ENCODE results near the gene MAN2A1.

Gene MAN2A1

DNA sequence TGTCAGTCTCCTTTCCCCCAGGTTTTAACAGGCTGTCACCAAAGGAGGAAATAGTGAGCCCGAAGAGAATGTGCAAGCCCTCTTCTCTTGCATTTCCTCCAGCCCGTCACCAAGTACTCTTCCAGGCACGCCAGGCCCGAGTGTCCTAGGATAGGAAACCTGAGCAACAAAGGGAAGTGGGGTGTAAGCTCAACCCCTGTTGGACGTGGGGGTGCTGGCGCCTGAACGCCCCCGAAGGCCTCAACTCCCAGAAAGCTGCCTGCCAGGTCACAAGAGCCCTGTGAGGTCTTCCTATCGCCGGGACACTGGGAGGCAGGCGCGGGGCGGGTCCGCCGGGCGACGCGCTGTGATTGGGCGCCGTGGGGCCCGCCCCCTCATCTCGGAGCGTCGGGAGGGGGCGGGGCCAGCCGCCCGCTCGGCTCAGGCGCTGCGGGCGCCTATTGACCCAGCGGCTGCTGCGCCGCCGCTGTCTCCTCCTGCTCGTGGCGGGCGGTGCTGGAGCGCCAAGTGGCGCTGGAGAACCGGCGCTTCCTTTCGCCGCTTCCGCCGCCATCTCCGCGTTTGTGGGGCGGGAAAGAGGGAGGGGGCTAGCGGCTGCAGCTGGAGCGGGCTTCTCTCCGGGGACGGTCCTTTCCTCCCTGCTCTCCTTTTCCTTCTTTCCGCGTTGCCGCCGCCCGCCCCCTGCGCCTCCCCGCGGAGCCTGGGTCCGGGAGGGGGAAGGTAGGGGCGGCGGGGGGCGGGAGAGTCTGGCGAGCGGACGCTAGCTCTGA lies 572 bp upstream of the MAN2A1 start:
- Histone ChIP-seq H3K4me1 (ENCODE audit: control insufficient read depth, insufficient read depth, low read length) (peaks cover 12% of the 10 kb centered on the region), H3K9ac (ENCODE audit: low read length) (peak overlapping the region; percentile 50), H3K36me3 (ENCODE audit: control insufficient read depth, insufficient read depth, low read length) (no peaks in the 10 kb centered on the region), H3K27me3 (ENCODE audit: control insufficient read depth, insufficient read depth, low read length) (no peaks in the 10 kb centered on the region), H3K4me3 (ENCODE audit: low read length) (peak overlapping the region; percentile 86), H3K27ac (ENCODE audit: low read depth, low read length) (peak overlapping the region; percentile 83)

DNA sequence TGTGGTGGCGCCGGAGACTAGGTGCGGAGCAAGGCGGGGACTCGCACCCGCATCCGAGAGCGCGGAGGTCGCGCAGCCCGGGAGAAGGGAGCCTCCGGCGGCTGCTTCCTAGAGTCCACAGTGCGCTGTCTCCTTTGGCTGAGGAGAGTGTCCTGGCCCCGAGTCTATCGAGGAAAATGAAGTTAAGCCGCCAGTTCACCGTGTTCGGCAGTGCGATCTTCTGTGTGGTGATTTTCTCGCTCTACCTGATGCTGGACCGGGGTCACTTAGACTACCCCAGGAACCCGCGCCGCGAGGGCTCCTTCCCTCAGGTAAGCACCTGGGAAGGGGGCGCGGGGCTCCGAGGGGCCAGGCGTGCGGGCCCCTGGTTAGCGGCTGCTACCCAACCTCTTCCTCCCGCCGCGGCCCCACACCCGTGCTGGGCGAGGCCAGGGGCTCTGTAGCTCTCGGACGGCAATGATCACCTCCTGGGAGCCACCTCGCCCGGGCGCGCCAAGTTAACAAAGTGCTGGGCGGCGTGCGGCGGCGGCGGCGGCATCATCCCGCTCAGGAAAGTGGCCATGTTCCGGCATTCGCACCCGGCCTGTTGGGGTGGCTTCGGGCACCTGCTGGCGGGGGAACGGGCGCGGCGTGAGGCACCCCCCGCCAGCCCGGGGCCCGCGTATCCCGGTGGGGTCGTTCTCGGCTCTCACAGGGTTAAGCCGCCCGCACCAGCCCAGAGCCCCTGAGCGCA lies 681 bp downstream of the MAN2A1 start:
- peak overlapping the region; percentile 86 for H3K9ac ChIP-seq (ENCODE audit: low read length)
- H3K27me3 ChIP-seq (ENCODE audit: control insufficient read depth, insufficient read depth, low read length) = no peaks in the 10 kb centered on the region
- H3K4me3 ChIP-seq (ENCODE audit: low read length) = peak overlapping the region; percentile 86
- no peaks in the 10 kb centered on the region for H3K36me3 ChIP-seq (ENCODE audit: control insufficient read depth, insufficient read depth, low read length)
- H3K27ac ChIP-seq (ENCODE audit: low read depth, low read length) = peak overlapping the region; percentile 83
- H3K4me1 ChIP-seq (ENCODE audit: control insufficient read depth, insufficient read depth, low read length) = peaks cover 16% of the 10 kb centered on the region

DNA sequence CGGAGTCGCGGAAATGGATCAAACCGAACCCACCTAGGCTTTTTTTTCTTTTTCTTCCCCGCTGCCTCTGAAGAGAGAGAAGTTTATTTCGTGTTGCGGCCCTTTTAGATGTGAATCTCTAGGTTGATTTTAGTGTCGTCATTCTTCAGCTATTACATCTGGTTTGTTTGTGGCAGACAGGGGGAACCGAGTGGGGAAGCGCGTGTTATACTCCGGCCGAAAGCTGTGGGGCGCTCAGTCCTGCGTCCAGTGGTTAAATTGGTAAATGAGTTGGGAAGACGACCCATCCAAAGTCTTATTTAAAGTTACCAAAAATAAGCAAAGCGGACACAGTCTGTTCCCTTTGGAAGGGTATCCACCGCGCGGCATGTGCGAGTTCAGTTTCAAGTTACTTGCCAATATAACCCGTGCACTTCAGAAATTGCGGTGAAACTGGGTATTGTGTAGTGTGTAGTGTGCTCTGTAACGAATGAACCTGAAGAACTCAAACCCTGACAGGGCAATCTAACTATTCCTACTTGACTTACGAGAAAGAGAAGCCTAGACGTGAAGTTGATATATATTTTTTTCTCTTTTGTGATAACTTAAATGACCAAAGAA lies 1.3 kb downstream of the MAN2A1 start:
- Histone ChIP-seq H3K36me3 (ENCODE audit: control insufficient read depth, insufficient read depth, low read length) (no peaks in the 10 kb centered on the region), H3K27ac (ENCODE audit: low read depth, low read length) (peak overlapping the region; percentile 83), H3K4me1 (ENCODE audit: control insufficient read depth, insufficient read depth, low read length) (peaks cover 16% of the 10 kb centered on the region), H3K4me3 (ENCODE audit: low read length) (peak overlapping the region; percentile 86), H3K9ac (ENCODE audit: low read length) (peak overlapping the region; percentile 42), H3K27me3 (ENCODE audit: control insufficient read depth, insufficient read depth, low read length) (no peaks in the 10 kb centered on the region)

DNA sequence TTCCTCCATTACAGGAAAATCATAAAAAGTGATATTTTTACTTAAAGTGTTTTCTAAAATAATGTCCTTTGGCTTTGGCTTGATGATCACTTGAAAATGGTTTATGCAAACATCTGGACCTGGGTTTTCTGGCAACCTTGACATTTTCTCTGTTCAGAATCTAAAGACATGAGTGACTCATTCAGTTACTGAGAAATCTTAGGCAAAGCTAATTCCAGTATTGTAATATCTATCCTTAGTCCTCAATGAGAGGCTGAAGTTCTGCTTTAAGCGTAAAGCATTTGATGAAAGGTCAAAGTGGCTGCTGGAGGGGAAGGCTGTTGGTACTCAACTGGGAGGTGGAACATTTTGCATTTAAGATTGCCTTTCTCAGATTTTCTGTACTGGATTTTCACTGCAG lies 2.3 kb downstream of the MAN2A1 start:
- peaks cover 16% of the 10 kb centered on the region for H3K4me1 ChIP-seq (ENCODE audit: control insufficient read depth, insufficient read depth, low read length)
- H3K9ac ChIP-seq (ENCODE audit: low read length) = no peak overlapping the region
- no peaks in the 10 kb centered on the region for H3K36me3 ChIP-seq (ENCODE audit: control insufficient read depth, insufficient read depth, low read length)
- peak overlapping the region; percentile 86 for H3K4me3 ChIP-seq (ENCODE audit: low read length)
- no peak overlapping the region for H3K27ac ChIP-seq (ENCODE audit: low read depth, low read length)
- no peaks in the 10 kb centered on the region for H3K27me3 ChIP-seq (ENCODE audit: control insufficient read depth, insufficient read depth, low read length)

DNA sequence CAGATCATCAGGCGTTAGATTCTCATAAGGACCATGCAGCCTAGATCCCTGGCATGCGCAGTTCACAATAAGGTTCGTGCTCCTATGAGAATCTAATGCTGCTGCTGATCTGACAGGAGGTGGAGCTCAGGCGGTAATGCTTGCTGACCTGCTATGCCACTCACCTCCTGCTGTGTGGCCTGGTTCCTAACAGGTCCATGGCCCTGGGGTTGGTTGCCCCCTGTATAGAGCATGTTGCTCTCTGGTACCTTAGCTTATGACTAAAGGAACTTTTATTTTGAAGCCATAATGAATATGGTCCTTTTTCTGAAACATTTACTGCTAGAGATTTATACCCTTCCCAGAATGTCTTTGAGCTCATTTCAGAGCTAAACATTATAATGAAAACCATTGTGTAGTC lies 3.1 kb downstream of the MAN2A1 start:
- Histone ChIP-seq H3K4me3 (ENCODE audit: low read length) (no peak overlapping the region), H3K4me1 (ENCODE audit: control insufficient read depth, insufficient read depth, low read length) (peaks cover 16% of the 10 kb centered on the region), H3K27me3 (ENCODE audit: control insufficient read depth, insufficient read depth, low read length) (no peaks in the 10 kb centered on the region), H3K27ac (ENCODE audit: low read depth, low read length) (no peak overlapping the region), H3K9ac (ENCODE audit: low read length) (no peak overlapping the region), H3K36me3 (ENCODE audit: control insufficient read depth, insufficient read depth, low read length) (no peaks in the 10 kb centered on the region)

DNA sequence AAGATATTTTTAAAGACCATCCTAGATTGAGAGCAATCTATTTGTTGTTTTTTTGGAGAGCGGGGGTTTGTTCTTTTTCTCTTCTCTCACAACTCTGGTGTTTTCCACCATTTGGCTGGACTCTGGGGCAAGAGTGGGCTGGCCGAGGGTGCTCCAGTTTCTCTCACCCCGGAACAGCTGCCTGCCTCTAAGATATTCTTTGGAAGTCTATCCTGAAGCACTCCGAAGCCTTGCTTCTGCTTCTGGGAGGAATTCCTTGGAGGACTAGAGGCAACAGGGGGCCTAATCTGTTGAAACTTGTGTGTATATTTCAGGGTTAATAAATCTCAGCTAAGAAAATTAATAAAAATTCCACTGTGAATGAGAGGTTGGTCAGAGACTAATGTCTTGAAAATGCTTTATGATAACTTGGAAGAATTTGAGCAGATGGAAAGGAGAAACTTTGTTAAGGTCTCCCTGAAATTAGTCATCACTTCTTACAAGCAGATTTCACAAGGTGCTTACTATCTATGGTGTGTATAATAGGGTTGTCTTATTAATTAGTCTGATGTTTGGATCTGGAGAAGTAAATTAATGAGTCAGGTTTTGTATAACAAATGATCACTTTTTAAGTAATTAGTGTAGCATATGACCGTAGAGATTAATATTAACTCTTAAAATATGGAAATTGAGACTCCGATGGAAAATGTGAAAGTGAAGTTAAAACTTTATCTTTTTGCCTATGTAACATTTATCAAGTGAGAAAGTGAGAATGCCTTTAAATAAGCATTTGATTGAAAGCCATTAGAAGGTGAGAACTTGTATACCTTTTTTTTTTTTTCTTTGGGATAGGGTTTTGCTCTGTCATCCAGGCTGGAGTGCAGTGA lies 4.0 kb downstream of the MAN2A1 start:
- H3K4me3 ChIP-seq (ENCODE audit: low read length) = no peak overlapping the region
- no peaks in the 10 kb centered on the region for H3K36me3 ChIP-seq (ENCODE audit: control insufficient read depth, insufficient read depth, low read length)
- no peak overlapping the region for H3K9ac ChIP-seq (ENCODE audit: low read length)
- H3K27me3 ChIP-seq (ENCODE audit: control insufficient read depth, insufficient read depth, low read length) = no peaks in the 10 kb centered on the region
- peaks cover 16% of the 10 kb centered on the region for H3K4me1 ChIP-seq (ENCODE audit: control insufficient read depth, insufficient read depth, low read length)
- peak overlapping the region; percentile 6 for H3K27ac ChIP-seq (ENCODE audit: low read depth, low read length)

DNA sequence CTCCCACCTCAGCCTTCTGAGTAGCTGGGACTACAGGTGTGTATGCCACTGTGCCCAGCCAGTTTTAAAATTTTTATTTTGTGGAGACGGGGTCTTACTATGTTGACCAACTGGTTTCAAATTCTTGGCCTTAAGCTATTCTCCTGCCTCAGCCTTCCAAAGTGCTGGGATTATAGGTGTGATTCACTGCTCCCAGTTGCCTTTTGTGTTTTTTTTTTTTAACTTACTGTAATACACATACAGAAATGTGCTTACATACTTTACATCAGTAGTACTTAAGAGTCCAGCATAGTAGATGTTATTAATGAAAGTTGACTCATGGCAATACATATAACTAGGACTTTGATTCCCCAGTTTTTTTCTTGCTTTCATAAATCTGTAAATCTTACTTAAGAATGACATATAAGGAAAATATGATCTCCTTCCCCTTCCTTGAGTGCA lies 4.7 kb downstream of the MAN2A1 start:
- peak overlapping the region; percentile 6 for H3K27ac ChIP-seq (ENCODE audit: low read depth, low read length)

DNA sequence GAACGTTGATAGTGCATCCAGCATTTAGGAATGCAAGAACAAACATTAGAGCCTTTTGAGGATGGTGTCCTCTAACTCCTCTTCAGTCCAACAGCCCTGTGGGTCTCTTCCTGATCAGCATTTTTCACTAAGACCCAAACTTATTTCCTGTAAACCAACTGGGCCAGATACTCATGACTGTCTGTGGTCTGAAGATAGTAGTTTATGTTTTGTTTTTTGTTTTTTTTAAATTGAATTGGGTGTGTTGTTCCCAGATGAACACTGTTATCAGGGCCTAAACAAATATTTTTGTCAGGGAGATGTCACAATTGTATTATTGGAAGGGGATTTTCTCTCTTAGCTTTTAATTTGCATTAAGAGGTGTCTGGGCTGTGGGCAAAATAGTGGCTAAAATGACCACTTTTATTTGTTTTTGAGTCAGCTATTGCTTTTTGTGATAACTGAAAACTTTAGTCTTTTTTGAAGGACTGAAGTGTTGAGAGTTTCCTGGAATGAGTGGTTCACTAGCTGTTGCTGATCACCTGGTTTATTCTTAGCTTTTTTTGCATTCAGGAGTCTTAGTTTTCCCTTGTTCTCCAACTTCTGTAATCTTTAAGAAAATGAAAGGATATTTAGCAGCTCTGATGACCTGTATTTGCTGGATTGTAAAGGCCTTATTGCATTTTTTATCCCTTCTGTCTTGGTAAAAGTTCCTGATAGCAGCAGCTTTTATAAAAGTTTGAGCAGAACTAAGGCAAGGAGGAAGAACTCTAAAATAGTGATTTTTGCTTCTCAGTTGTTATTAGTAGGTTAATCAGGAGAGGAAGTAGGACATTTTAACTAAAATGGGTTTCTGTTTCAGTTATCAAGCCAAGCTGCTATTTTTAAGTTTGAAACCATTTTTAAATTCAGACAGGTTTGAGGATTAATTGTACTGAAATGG lies 5.5 kb downstream of the MAN2A1 start:
- Histone ChIP-seq H3K27ac (ENCODE audit: low read depth, low read length) (no peak overlapping the region), H3K27me3 (ENCODE audit: control insufficient read depth, insufficient read depth, low read length) (no peaks in the 10 kb centered on the region), H3K4me1 (ENCODE audit: control insufficient read depth, insufficient read depth, low read length) (peaks cover 16% of the 10 kb centered on the region), H3K4me3 (ENCODE audit: low read length) (peak overlapping the region; percentile 3), H3K9ac (ENCODE audit: low read length) (peak overlapping the region; percentile 16), H3K36me3 (ENCODE audit: control insufficient read depth, insufficient read depth, low read length) (no peaks in the 10 kb centered on the region)

More for the DNA sequence above, 4.7 kb downstream of the MAN2A1 start:
- Histone ChIP-seq H3K36me3 (ENCODE audit: control insufficient read depth, insufficient read depth, low read length) (no peaks in the 10 kb centered on the region), H3K9ac (ENCODE audit: low read length) (no peak overlapping the region), H3K4me3 (ENCODE audit: low read length) (no peak overlapping the region), H3K4me1 (ENCODE audit: control insufficient read depth, insufficient read depth, low read length) (peaks cover 16% of the 10 kb centered on the region), H3K27me3 (ENCODE audit: control insufficient read depth, insufficient read depth, low read length) (no peaks in the 10 kb centered on the region)

DNA sequence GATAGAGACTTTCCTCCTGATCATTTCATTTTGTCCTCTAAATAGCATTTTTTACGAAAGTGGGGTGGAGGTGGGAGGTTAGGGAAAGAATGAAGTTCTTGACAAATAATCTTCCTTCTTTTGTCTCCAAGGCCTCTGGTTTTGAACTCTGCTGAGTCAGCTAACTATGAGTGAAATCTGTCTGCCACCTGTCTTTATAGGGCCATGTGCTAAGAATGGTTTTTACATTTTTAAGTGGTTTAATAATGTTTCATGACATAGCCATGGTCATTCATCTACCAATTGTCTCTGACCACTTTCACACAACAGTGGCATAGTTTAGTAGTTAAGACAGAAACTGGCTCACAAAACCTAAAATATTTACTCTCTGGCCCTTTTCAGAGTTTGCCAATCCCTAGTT lies 7.6 kb downstream of the MAN2A1 start:
- H3K4me3 ChIP-seq (ENCODE audit: low read length) = no peak overlapping the region
- H3K27ac ChIP-seq (ENCODE audit: low read depth, low read length) = no peak overlapping the region
- H3K9ac ChIP-seq (ENCODE audit: low read length) = no peak overlapping the region
- H3K36me3 ChIP-seq (ENCODE audit: control insufficient read depth, insufficient read depth, low read length) = no peaks in the 10 kb centered on the region
- peaks cover 9% of the 10 kb centered on the region for H3K4me1 ChIP-seq (ENCODE audit: control insufficient read depth, insufficient read depth, low read length)
- H3K27me3 ChIP-seq (ENCODE audit: control insufficient read depth, insufficient read depth, low read length) = no peaks in the 10 kb centered on the region

DNA sequence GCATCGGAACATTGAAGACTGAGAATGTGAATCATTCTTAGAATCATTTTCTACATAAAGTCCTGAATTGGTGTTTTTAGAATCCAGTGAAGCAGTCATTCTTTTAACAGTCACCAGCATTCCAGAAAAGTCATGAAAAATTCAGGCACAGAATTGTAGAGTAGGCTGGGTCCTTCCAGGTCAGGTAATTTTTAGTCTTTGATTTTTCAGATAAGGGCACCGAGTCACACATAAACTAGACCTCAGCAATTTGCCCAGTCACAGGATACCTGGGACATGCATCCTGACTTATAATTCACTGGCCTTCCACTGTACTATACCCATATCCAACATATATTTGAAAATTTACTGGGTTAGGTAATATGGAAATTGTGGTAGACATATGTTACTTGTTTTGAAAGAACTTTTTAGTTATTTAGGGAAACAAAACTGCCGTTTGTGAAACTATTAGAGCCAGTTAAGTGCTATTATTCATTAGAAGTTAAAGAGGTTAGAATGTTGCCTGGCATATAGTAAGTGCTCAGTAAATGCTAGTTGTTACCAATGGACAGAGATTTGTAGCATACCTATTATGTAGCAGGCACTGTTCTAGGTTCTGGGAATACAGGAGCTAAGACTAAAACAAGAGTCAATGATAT lies 10.9 kb downstream of the MAN2A1 start:
- no peak overlapping the region for H3K27ac ChIP-seq (ENCODE audit: low read depth, low read length)
- no peak overlapping the region for H3K9ac ChIP-seq (ENCODE audit: low read length)
- H3K4me1 ChIP-seq (ENCODE audit: control insufficient read depth, insufficient read depth, low read length) = peaks cover 6% of the 10 kb centered on the region
- H3K4me3 ChIP-seq (ENCODE audit: low read length) = no peak overlapping the region
- no peaks in the 10 kb centered on the region for H3K36me3 ChIP-seq (ENCODE audit: control insufficient read depth, insufficient read depth, low read length)
- H3K27me3 ChIP-seq (ENCODE audit: control insufficient read depth, insufficient read depth, low read length) = no peaks in the 10 kb centered on the region

DNA sequence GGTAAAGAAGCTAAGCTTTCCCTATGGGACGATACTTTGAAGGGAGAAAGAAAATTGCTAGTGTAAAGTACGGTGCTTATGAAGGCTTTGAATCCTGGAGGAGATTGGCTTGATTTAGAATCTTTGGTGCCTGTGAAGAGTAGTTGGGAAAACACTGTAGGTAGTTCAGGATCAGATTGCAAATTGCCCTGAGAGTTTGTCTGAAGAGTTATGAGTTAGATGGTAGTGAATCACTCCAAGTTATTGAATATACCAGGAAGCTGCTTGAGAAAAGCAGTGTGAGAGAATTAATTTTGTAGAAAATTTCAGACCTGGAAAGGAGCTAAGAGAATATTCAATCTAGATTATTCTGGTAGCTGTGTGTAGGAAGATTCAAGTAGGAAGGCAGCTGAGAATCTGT lies 11.5 kb downstream of the MAN2A1 start:
- H3K27me3 ChIP-seq (ENCODE audit: control insufficient read depth, insufficient read depth, low read length) = no peaks in the 10 kb centered on the region
- no peak overlapping the region for H3K4me3 ChIP-seq (ENCODE audit: low read length)
- peaks cover 6% of the 10 kb centered on the region for H3K4me1 ChIP-seq (ENCODE audit: control insufficient read depth, insufficient read depth, low read length)
- no peak overlapping the region for H3K27ac ChIP-seq (ENCODE audit: low read depth, low read length)
- H3K36me3 ChIP-seq (ENCODE audit: control insufficient read depth, insufficient read depth, low read length) = no peaks in the 10 kb centered on the region
- H3K9ac ChIP-seq (ENCODE audit: low read length) = no peak overlapping the region
